Stimulated activated CD8-positive, alpha-beta memory T cell treated with anti-CD3 and anti-CD28 coated beads, Interleukin-15, amount 100 ng/mL, for 1 hour (primary cell): Measurements from ENCODE around the gene DHRSX.
"Not testable (repeated sequence)": the region's sequence is repeated elsewhere in the genome, so short reads cannot be mapped to it uniquely, and the experiment has no call there.

Experiments
- DNase-seq: peaks from one replicate; pipeline ENCODE4 v3.0.0-alpha.2; 2020; ENCODE audit warnings: low read depth

DHRSX gene

GRCh38 chrX:2424317-2424716, 76.5 kb downstream of the DHRSX start:
- DNase-seq: no peak

GRCh38 chrX:2423899-2424298, 76.9 kb downstream of the DHRSX start:
- no peak for DNase-seq

- no peak for DNase-seq
These were observed 77.5 kb downstream of the DHRSX start for GRCh38 chrX:2423282-2423681.

GRCh38 chrX:2419418-2419817, 81.4 kb downstream of the DHRSX start:
- not testable (repeated sequence) for DNase-seq

- DNase-seq: no peak
These were observed 82.8 kb downstream of the DHRSX start for GRCh38 chrX:2418000-2418399.

GRCh38 chrX:2416851-2417604, 83.7 kb downstream of the DHRSX start:
- no peak for DNase-seq

GRCh38 chrX:2414384-2414783, 86.4 kb downstream of the DHRSX start:
- no peak for DNase-seq

GRCh38 chrX:2413969-2414368, 86.8 kb downstream of the DHRSX start:
- no peak for DNase-seq

- no peak for DNase-seq
These were observed 88.6 kb downstream of the DHRSX start for GRCh38 chrX:2412131-2412530.

- no peak for DNase-seq
These were observed 90.3 kb downstream of the DHRSX start for GRCh38 chrX:2410279-2411020.

GRCh38 chrX:2409796-2410195, 91.0 kb downstream of the DHRSX start:
- DNase-seq: no peak

- no peak for DNase-seq
These were observed 91.9 kb downstream of the DHRSX start for GRCh38 chrX:2408856-2409255.

- DNase-seq: no peak
These were observed 93.8 kb downstream of the DHRSX start for GRCh38 chrX:2406891-2407518.

GRCh38 chrX:2404776-2405175, 96.0 kb downstream of the DHRSX start:
- DNase-seq: no peak

- no peak for DNase-seq
These were observed 98.5 kb downstream of the DHRSX start for GRCh38 chrX:2402361-2402690.

GRCh38 chrX:2401590-2402360, 99.0 kb downstream of the DHRSX start:
- no peak for DNase-seq

- no peak for DNase-seq
These were observed 99.6 kb downstream of the DHRSX start for GRCh38 chrX:2401201-2401589.

GRCh38 chrX:2398064-2398656, 102.6 kb downstream of the DHRSX start:
- DNase-seq: no peak

- DNase-seq: no peak
These were observed 103.3 kb downstream of the DHRSX start for GRCh38 chrX:2397229-2398063.

GRCh38 chrX:2395261-2395992, 105.3 kb downstream of the DHRSX start:
- no peak for DNase-seq
